GM23338 (cell line): Measurements from ENCODE around the gene SASH3. TPM values are rescaled to one million over a fixed set of nuclear protein-coding genes. Genes with fewer than 3 reads are reported as not detected.

Source experiments
- ATAC-seq: fragments of 200-7000 bp; cut with Tn5 transposase; 3 replicates; pipeline ENCODE4 v1.9.1; 2020
- DNase-seq: peaks from one replicate; pipeline ENCODE4 v3.0.0-alpha.2; 2015; ENCODE audit warnings: low spot score
- H2AFZ ChIP-seq: fragments of 200-600 bp; sonication (generic); 2 replicates; pipeline ENCODE4 v1.8.0; 2016; ENCODE audit warnings: antibody characterized with exemption, mild to moderate bottlenecking, moderate library complexity
- H3F3A ChIP-seq: fragments of 200-600 bp; sonication (generic); replicated peaks from 2 replicates; pipeline ENCODE4 v1.8.0; 2017; ENCODE audit warnings: antibody characterized with exemption, mixed run types, low read depth
- H3K27ac ChIP-seq: fragments of 200-600 bp; sonication (generic); 2 replicates; pipeline ENCODE4 v1.6.1; 2016; ENCODE audit warnings: low read depth
- H3K27me3 ChIP-seq: fragments of 200-600 bp; sonication (generic); 2 replicates; pipeline ENCODE4 v1.8.0; 2016; ENCODE audit warnings: mild to moderate bottlenecking, mixed run types, moderate library complexity; ENCODE audit not compliant: insufficient read depth
- H3K36me3 ChIP-seq: fragments of 200-600 bp; sonication (generic); 2 replicates; pipeline ENCODE4 v1.8.0; 2016; ENCODE audit warnings: mild to moderate bottlenecking; ENCODE audit not compliant: insufficient read depth
- H3K4me1 ChIP-seq: fragments of 200-600 bp; sonication (generic); 2 replicates; pipeline ENCODE4 v1.8.0; 2016; ENCODE audit warnings: mild to moderate bottlenecking, moderate library complexity; ENCODE audit not compliant: insufficient read depth
- H3K4me2 ChIP-seq: fragments of 200-600 bp; sonication (generic); 2 replicates; pipeline ENCODE4 v1.7.1; 2017; ENCODE audit warnings: mixed run types
- H3K4me3 ChIP-seq: fragments of 200-600 bp; sonication (generic); 2 replicates; pipeline ENCODE4 v1.6.1; 2016; ENCODE audit warnings: mixed run types
- H3K79me2 ChIP-seq: fragments of 200-600 bp; sonication (generic); replicated peaks from 2 replicates; pipeline ENCODE4 v1.8.0; 2017; ENCODE audit warnings: mild to moderate bottlenecking; ENCODE audit not compliant: insufficient read depth
- H3K9me2 ChIP-seq: fragments of 200-600 bp; sonication (generic); 2 replicates; pipeline ENCODE4 v1.8.0; 2017; ENCODE audit not compliant: insufficient read depth
- H4K20me1 ChIP-seq: fragments of 200-600 bp; sonication (generic); replicated peaks from 2 replicates; pipeline ENCODE4 v1.8.0; 2017; ENCODE audit warnings: mild to moderate bottlenecking; ENCODE audit not compliant: insufficient read depth
- H3K27ac Mint-ChIP-seq: 2 replicates; pipeline ENCODE4 v1.8.0; 2020; ENCODE audit warnings: inconsistent platforms, mild to moderate bottlenecking, moderate library complexity, mixed read lengths
- H3K27me3 Mint-ChIP-seq: 3 replicates; pipeline ENCODE4 v1.8.0; 2022; ENCODE audit warnings: low read depth, mild to moderate bottlenecking, moderate library complexity, mixed read lengths, inconsistent platforms; ENCODE audit not compliant: insufficient read depth, poor library complexity
- H3K36me3 Mint-ChIP-seq: 3 replicates; pipeline ENCODE4 v1.8.0; 2021; ENCODE audit warnings: low read depth, mild to moderate bottlenecking, inconsistent platforms, moderate library complexity, mixed read lengths
- H3K4me1 Mint-ChIP-seq: 3 replicates; pipeline ENCODE4 v1.8.0; 2020; ENCODE audit warnings: mild to moderate bottlenecking, inconsistent platforms, mixed read lengths
- H3K4me3 Mint-ChIP-seq: 3 replicates; pipeline ENCODE4 v1.8.0; 2021; ENCODE audit warnings: moderate library complexity, mild to moderate bottlenecking, inconsistent platforms, mixed read lengths
- H3K9me3 Mint-ChIP-seq: 3 replicates; pipeline ENCODE4 v1.8.0; 2020; ENCODE audit warnings: moderate library complexity, mild to moderate bottlenecking, inconsistent platforms, mixed read lengths
- CTCF ChIP-seq, 2 experiments: fragments of 200-600 bp in 1 of 2; sonication (generic) in 1 of 2; conservative IDR thresholded peaks; 2 replicates each; pipeline versions ENCODE4 v1.5.1 to v1.6.1; 2016 to 2017; ENCODE audit warnings: antibody characterized with exemption in 2 of 2, low read depth in 2 of 2, mild to moderate bottlenecking in 2 of 2, moderate library complexity in 1 of 2
- EZH2phosphoT487 ChIP-seq: fragments of 200-600 bp; sonication (generic); IDR thresholded peaks from one replicate; pipeline ENCODE4 v1.8.1; 2018; ENCODE audit warnings: antibody characterized with exemption; ENCODE audit not compliant: unreplicated experiment
- JUNB ChIP-seq: IDR thresholded peaks from one replicate; pipeline ENCODE4 v1.6.1; 2016; ENCODE audit warnings: antibody characterized with exemption; ENCODE audit not compliant: unreplicated experiment
- NANOG ChIP-seq: IDR thresholded peaks from 2 replicates; pipeline ENCODE4 v1.6.1; 2016; ENCODE audit warnings: antibody characterized with exemption, borderline replicate concordance
- POLR2AphosphoS5 ChIP-seq: IDR thresholded peaks from 2 replicates; pipeline ENCODE4 v1.6.1; 2016; ENCODE audit warnings: antibody characterized with exemption, low read depth
- STAT1 ChIP-seq: IDR thresholded peaks from one replicate; pipeline ENCODE4 v1.6.1; 2016; ENCODE audit warnings: antibody characterized with exemption; ENCODE audit not compliant: unreplicated experiment
- ZNF331 ChIP-seq: fragments of 250-450 bp; sonication (Bioruptor Pico); IDR thresholded peaks from 2 replicates; pipeline ENCODE4 v1.5.0; 2020; ENCODE audit warnings: low read depth, mild to moderate bottlenecking, moderate library complexity
- ZNF462 ChIP-seq: fragments of 250-450 bp; sonication (Bioruptor Pico); IDR thresholded peaks from 2 replicates; pipeline ENCODE4 v1.5.0; 2020; ENCODE audit warnings: mild to moderate bottlenecking, moderate library complexity
- polyA plus RNA-seq: library from polyadenylated mRNA; unstranded; fragments of >200 nt; fragmentation: Nextera tagmentation; extraction: Ambion mirVana; gene quantifications from 2 replicates; pipeline ENCODE4 v1.2.1, GENCODE V29; 2016
- total RNA-seq: library from RNA; depleted of rRNA; stranded (reverse); fragments of >200 nt; shearing (Covaris generic); gene quantifications from 2 replicates; pipeline ENCODE4 v1.2.3, GENCODE V29; 2014
- TF ChIP-seq, protein P1 (sequence below): IDR thresholded peaks from 2 replicates; pipeline ENCODE4 v1.6.1; 2016; ENCODE audit warnings: antibody characterized with exemption
- TF ChIP-seq, protein P2 (sequence below): IDR thresholded peaks from one replicate; pipeline ENCODE4 v1.6.1; 2018; ENCODE audit warnings: antibody characterized with exemption; ENCODE audit not compliant: unreplicated experiment

SASH3 gene
- total and polyA plus RNA-seq, 2 experiments from 2014 or later = 0.18 TPM; not detected in 1

DNA sequence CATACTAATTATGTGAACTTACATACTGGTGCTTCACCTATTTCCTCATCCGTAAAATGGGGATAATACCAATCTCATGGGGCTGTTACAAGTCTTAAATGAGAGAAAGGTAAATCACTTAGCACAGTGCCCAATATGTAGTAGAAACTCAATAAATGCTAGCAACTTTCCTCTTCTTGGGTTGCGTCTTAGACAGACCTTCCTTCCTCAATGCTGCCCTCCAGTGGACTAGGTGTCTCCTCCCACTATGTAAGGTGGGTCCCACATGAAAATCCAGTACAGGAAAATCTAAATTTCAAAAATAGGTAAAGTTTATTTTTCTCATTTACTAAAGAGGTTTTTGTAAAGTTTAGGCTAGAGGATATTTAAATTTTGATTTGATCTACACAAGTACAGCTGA, 43.4 kb downstream of the SASH3 start:
- H3K4me3 Mint-ChIP-seq = no peak overlapping the region
- peaks cover 32% of the 10 kb centered on the region; the same call in 2 of the 3 replicates for H3K36me3 Mint-ChIP-seq
- H3K4me1 Mint-ChIP-seq = peaks cover 4% of the 10 kb centered on the region; the same call in 1 of the 3 replicates
- no peak overlapping the region for H3K27ac Mint-ChIP-seq
- H3F3A ChIP-seq = no peaks in the 10 kb centered on the region
- no peaks in the 10 kb centered on the region for H3K4me1 ChIP-seq
- H3K79me2 ChIP-seq = no peaks in the 10 kb centered on the region
- no peaks in the 10 kb centered on the region for H3K36me3 ChIP-seq
- no peaks in the 10 kb centered on the region for H3K27me3 Mint-ChIP-seq
- H4K20me1 ChIP-seq = no peaks in the 10 kb centered on the region
- no peak overlapping the region for H2AFZ ChIP-seq
- no peaks in the 10 kb centered on the region for H3K27me3 ChIP-seq
- DNase-seq = peak; percentile 63
- H3K4me2 ChIP-seq = no peak overlapping the region
- H3K9me3 Mint-ChIP-seq = no peaks in the 10 kb centered on the region
- TF ChIP-seq NANOG (no peak), CTCF (conservative IDR thresholded peaks at IDR 0.05; ENCODE audit: low read depth in 2 of 2) (peak; percentile 49 to 65), ZNF462 (CRISPR knock-in tag) (no peak)
- no peaks in the 10 kb centered on the region for H3K9me2 ChIP-seq
- H3K27ac ChIP-seq = no peak overlapping the region
- no peak overlapping the region for H3K4me3 ChIP-seq
- ATAC-seq = peak; percentile 54; the same call in 2 of the 3 replicates

DNA sequence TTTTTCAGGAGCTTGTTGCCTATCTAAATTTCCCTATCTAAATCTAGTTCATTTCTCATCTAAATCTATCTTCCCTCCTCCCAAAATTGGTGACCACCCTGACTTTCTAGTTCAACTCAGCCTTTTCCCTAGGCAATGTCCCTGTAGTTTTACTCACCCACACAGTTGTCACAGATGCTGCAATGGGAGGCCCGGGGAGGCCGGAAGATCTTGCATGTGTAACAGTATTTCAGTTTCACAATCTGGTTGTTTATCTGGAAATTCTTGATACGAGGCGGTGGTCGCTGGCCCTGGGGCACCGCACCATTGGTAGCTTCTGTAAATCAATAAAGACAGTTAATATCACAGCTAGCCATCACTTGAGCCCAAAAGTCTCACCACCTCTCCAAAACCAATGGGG, 43.8 kb downstream of the SASH3 start:
- Histone ChIP-seq H3K4me2 (no peak overlapping the region), H3K79me2 (no peaks in the 10 kb centered on the region), H3K27me3 (no peaks in the 10 kb centered on the region), H4K20me1 (no peaks in the 10 kb centered on the region), H3K36me3 (no peaks in the 10 kb centered on the region), H3K27ac (no peak overlapping the region), H3K4me3 (no peak overlapping the region), H2AFZ (no peak overlapping the region), H3F3A (no peaks in the 10 kb centered on the region), H3K9me2 (no peaks in the 10 kb centered on the region), H3K4me1 (no peaks in the 10 kb centered on the region)
- H3K27ac Mint-ChIP-seq = no peak overlapping the region
- H3K36me3 Mint-ChIP-seq = peaks cover 33% of the 10 kb centered on the region
- peaks cover 4% of the 10 kb centered on the region; the same call in 1 of the 3 replicates for H3K4me1 Mint-ChIP-seq
- DNase-seq = no peak
- ATAC-seq = no peak
- no peaks in the 10 kb centered on the region for H3K27me3 Mint-ChIP-seq
- H3K9me3 Mint-ChIP-seq = no peaks in the 10 kb centered on the region
- H3K4me3 Mint-ChIP-seq = no peak overlapping the region
- TF ChIP-seq NANOG (no peak), EZH2phosphoT487 (no peak), STAT1 (no peak), ZNF331 (CRISPR knock-in tag) (no peak), JUNB (no peak), POLR2AphosphoS5 (no peak)
- TF ChIP-seq, protein P1, sequence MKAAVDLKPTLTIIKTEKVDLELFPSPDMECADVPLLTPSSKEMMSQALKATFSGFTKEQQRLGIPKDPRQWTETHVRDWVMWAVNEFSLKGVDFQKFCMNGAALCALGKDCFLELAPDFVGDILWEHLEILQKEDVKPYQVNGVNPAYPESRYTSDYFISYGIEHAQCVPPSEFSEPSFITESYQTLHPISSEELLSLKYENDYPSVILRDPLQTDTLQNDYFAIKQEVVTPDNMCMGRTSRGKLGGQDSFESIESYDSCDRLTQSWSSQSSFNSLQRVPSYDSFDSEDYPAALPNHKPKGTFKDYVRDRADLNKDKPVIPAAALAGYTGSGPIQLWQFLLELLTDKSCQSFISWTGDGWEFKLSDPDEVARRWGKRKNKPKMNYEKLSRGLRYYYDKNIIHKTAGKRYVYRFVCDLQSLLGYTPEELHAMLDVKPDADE = no peak
- TF ChIP-seq, protein P2, sequence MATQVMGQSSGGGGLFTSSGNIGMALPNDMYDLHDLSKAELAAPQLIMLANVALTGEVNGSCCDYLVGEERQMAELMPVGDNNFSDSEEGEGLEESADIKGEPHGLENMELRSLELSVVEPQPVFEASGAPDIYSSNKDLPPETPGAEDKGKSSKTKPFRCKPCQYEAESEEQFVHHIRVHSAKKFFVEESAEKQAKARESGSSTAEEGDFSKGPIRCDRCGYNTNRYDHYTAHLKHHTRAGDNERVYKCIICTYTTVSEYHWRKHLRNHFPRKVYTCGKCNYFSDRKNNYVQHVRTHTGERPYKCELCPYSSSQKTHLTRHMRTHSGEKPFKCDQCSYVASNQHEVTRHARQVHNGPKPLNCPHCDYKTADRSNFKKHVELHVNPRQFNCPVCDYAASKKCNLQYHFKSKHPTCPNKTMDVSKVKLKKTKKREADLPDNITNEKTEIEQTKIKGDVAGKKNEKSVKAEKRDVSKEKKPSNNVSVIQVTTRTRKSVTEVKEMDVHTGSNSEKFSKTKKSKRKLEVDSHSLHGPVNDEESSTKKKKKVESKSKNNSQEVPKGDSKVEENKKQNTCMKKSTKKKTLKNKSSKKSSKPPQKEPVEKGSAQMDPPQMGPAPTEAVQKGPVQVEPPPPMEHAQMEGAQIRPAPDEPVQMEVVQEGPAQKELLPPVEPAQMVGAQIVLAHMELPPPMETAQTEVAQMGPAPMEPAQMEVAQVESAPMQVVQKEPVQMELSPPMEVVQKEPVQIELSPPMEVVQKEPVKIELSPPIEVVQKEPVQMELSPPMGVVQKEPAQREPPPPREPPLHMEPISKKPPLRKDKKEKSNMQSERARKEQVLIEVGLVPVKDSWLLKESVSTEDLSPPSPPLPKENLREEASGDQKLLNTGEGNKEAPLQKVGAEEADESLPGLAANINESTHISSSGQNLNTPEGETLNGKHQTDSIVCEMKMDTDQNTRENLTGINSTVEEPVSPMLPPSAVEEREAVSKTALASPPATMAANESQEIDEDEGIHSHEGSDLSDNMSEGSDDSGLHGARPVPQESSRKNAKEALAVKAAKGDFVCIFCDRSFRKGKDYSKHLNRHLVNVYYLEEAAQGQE = no peak
